ENCODE measurements around the gene SYNE2.

Gene SYNE2

GRCh38 chr14:63877550-63877939 lies 24.7 kb downstream of the SYNE2 start:
- no peak for DNase-seq

- no peak for DNase-seq
Observed at GRCh38 chr14:63878052-63878451, 25.2 kb downstream of the SYNE2 start.

DNA sequence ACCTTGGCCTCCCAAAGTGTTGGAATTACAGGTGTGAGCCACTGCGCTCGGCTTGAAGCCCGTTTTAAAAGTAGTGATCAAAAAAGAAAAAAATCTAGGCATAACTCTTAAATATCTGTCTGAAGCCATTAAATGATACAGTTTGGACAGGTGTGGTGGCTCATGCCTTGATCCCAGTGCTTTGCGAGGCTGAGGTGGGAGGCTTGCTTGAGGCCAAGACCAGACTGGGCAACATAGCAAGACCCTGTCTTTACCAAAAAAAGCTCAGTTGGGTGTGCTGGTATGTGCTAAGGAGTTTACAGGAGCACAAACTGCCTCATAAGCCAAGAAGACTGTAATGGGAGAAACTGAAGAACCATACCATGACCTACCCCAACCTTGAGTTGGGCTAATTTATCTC lies 26.0 kb downstream of the SYNE2 start:
- no peak for DNase-seq

- no peak for DNase-seq
Observed at GRCh38 chr14:63881926-63882325, 29.1 kb downstream of the SYNE2 start.

DNA sequence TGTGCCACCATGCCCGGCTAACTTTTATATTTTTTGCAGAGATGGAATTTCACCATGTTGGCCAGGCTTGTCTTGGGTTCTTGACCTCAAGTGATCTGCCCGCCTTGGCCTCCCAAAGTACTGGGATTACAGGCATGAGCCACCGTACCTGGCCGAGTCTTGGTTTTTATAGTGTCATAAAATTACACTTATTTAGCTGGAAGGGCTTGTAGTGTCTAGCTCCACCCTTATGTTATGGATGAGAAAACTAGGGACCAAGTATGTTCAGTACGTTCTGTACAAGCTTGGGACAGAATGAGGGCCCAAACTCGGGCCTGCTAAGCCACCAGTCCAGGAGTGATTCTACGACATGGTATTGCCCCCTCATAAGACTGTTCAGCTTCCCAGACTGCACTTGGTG lies 35.1 kb downstream of the SYNE2 start:
- no peak for DNase-seq

DNA sequence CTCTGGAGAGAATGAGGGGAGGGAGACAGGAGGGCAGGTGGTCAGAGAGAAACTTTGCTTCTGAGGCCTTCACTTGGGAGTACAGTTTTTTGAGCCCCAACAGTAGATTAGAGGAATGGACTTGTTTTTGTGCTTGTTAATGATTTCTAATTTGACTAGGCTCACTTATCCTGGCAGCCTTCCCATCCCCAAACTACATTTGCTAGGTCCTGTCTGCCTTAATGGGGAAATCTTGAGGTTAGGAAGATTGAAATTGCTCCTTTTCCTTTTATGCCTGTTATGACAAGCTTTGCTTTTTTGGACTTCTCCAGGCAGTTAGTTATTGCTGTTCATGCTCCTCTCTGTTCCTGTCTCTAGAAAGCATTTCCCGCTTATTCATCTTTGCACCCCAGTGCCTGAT lies 37.7 kb downstream of the SYNE2 start:
- DNase-seq: peak; percentile 50

- DNase-seq: peak; percentile 14
Observed at GRCh38 chr14:63891148-63891975, 38.6 kb downstream of the SYNE2 start.

DNA sequence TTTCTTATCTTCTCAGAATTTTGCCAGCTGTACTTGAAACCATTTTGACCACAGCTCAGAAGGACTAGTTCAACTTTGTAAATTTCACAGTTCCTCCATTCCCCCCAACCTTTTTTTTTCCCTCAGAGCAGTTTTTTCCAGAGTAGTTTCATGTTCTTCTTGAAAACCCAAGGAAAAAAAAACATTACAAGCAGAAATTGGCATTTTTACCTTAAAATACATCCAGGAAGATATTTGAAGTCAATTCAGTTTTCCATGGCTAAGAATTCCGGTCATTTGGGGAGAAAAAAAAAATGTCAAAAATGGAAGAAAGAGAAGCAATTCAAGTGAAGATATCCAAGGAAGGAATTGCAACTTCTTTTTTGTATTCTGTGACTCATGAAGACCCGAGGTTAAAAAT lies 39.5 kb downstream of the SYNE2 start:
- DNase-seq: no peak

DNA sequence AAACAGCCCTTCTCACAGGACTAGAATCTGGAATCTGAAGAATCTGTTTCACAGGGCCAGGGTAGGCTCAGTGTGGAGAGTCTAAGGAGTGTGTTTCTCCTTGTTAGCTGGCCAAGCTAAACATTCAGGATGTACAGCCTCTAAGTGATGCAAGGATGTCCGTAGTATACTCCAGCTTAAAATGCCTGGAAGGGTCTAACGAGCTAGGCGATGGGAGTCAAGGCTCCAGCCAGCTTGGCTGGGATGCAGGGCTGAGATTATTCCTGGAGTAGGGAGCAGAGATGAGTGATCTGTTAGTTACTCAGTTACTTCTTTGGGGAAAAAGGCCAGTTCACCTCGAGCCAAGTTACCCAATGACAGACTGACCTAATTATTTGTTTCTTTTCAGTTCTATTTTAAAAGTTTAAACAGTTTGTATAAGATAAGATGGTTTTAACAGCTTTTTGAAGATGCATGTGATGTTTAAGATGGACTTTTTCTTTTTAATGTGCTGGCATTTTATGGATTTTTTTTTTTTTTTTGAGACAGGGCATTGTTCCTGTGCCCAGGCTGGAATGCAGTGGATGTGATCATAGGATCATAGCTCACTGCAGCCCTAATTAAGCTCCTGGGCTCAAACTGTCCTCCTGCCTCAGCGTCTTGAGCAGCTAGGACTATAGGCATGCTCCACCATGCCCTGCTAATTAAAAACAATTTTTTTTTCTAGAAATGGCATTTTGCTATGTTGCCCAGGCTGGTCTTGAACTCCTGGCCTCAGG lies 41.1 kb downstream of the SYNE2 start:
- no peak for DNase-seq

DNA sequence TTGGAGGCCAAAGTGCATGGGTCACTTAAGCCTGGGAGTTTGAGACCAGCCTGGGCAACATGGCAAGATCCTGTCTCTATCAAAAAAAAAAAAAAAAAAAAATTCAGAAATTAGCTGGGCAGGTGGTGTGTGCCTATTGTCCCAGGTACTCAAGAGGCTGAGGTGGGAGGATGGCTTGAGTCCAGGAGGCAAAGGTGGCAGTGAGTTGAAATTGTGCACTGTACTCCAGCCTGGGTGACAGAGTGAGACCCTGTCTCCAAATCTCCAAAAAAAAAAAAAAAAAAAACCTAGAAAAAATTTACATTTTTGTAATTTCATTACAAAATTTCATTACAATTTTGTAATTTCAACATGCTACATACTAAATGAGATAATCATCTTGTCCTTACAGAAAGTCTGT lies 42.7 kb downstream of the SYNE2 start:
- peak; percentile 72 for DNase-seq

- DNase-seq: peak; percentile 52
Observed at GRCh38 chr14:63896278-63896720, 43.5 kb downstream of the SYNE2 start.

DNA sequence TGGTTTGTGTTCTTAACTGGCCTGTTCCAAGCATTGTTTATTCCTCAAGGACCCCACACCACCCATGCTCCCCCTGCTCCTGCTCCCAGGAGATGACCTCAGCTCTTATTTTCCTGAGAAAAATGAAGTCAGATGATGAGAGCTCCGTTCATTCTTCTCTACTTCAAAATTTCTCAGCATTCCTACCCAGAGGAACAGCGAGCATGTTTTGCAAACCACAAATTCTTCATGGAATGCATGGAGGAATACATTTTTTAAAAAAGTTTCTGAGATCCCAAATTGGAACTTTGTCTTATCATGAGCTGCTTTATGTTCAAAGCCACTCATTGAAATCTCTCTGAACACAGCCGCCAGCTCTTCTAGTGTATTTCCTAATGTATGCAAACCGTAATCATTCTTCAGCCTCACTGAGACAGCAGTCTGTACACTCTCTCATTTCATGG lies 44.9 kb downstream of the SYNE2 start:
- DNase-seq: no peak

GRCh38 chr14:63899953-63900352 lies 47.1 kb downstream of the SYNE2 start:
- no peak for DNase-seq

- no peak for DNase-seq
Observed at GRCh38 chr14:63901434-63902085, 48.8 kb downstream of the SYNE2 start.

GRCh38 chr14:63902375-63902976 lies 49.7 kb downstream of the SYNE2 start:
- no peak for DNase-seq

DNA sequence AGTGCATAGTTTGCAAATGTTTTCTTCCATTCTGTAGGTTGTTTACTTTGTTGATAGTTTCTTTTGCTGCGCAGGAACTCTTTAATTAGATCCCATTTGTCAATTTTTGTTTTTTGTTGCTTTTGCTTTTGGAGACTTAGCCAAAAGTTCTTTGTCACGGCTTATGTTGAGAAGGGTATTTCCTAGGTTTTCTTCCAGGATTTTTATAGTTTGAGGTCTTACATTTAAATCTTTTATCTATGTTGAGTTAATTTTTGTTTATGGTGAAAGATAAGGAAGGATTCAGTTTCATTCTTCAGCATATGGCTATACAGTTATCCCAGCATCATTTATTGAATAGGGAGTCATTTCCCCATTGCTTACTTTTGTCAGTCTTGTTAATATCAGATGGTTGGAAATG lies 51.9 kb downstream of the SYNE2 start:
- no peak for DNase-seq

DNA sequence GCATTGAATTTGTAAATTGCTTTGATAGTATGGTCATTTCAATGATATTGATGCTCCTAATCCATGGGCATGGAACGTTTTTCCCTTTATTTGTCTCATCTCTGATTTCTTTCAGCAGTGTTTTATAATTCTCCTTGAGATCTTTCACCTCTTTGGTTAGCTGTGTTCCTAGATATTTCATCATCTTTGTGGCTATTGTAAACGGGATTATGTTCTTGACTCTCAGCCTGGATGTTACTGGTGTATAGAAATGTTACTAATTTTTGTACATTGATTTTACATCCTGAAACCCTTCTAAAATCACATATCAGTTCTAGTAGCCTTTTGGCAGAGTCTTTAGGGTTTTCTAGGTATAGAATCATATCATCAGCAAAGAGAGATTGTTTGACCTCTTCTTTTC lies 52.6 kb downstream of the SYNE2 start:
- no peak for DNase-seq

GRCh38 chr14:63908667-63909264 lies 56.0 kb downstream of the SYNE2 start:
- no peak for DNase-seq

DNA sequence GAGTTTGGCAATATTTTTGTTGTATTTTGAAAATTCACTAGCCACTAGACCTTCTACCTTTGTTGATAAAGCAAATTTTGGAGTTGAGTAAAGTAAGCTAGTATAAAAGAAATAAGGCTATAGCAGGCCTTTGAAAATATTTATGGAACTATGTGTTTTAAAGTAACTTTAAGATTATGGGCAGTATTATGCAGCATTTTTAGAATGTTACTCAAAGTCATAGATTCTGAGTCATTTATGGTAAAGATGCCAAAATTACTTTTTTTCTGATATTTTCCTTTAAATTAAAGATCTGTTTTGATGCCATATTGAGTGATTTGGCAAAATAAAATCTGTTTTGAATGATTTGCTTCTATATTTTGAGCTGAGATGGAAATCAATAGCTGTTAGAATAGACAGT lies 57.2 kb downstream of the SYNE2 start:
- no peak for DNase-seq

DNA sequence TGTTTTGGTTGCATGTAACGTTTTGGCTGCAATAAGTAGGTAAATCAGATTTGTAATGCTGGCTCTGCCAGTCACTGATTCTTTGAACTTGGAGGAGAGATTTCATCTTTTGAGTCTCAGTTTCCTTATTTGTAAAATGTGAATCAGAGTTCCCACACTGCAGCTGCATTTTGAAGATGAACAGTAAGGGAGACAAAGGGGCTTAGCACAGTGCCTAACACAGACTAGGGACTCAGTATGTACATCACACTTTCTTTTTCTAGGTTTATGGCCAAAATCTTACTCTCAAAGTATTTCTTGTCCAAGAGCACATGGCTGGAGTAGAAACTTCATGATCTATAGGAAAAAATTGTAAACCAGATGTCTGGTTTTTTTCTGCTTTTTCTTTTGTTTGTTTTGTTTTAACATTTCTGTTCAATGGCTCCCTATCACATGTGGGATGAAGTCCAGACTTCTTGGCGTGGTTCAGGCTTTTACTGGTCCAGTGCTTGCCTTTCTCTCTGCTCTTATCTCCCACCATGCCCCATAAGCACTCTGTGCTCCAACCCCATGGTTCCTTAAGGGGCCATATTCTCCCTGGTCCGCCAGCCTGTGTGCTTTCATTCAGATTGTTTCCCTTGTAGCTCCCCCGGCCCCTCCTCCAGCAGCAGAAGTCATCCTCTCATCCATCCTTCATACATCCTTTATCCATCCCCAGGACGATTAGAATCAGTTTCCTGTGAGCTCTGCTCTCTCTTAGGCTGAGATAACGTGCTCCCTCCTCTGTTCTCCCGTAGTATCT lies 58.0 kb downstream of the SYNE2 start:
- DNase-seq: no peak

DNA sequence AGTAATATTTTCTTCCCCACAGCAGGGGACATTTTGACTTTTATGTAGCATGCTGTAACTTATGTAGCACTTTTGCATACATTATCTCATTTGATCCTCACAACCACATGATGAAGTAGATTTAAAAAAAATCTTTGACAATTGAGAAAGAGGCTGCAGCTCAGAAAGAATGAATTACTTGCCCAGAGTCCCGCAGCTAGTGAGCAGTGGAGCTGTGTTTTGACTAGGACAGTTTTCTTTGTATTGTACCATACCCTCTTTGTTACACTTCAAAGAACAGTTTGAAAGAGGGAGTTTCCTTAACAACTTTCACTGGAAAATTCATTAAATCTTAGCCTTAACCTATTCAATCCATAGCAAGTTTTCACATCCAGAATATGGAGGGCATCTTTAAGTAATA lies 58.6 kb downstream of the SYNE2 start:
- DNase-seq: no peak

DNA sequence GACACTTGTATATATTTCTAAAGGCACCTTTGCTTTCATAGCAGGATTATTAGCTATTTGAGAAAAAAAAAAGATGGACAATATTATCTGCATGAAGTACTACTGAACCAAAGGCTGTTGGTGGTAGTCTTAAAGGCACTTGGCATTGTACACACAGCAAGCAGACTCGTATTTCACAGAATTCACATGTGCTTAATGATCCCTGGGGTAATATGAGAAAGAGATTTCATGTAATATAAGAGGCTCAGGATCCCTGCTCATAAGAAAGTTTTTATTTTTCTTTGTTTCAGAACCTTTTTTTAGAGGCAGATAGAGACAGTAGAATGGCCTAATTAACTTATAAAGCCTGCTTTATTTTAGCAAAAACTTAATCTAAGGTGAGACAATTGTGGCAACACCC lies 59.5 kb downstream of the SYNE2 start:
- DNase-seq: no peak
